DMS114 treated with DMSO at 0.1 percent for 48 hours (cell line): Measurements from ENCODE around the gene VPS13A.

ENCODE experiments used
- DNase-seq: peaks from one replicate; lab custom pipeline; 2025; ENCODE audit not compliant: unreplicated experiment; lab: John Stamatoyannopoulos, UW

Gene VPS13A

GRCh38 chr9:77177143-77177893 lies at the start of gene VPS13A:
Gene VPS13A, plus strand, starts transcription at chr9:77177534. Its CDS starts 171 bp downstream, at chr9:77177705.
- peak; percentile 83 for DNase-seq

- DNase-seq, result no peak
These were observed 49.1 kb upstream of the VPS13A start for GRCh38 chr9:77128125-77128789.

GRCh38 chr9:77131399-77131798 lies 45.9 kb upstream of the VPS13A start:
- no peak for DNase-seq

GRCh38 chr9:77133011-77133410 lies 44.3 kb upstream of the VPS13A start:
- DNase-seq, result no peak

- no peak for DNase-seq
These were observed 35.0 kb upstream of the VPS13A start for GRCh38 chr9:77142366-77142765.

- DNase-seq, result no peak
These were observed 27.5 kb upstream of the VPS13A start for GRCh38 chr9:77149879-77150278.

GRCh38 chr9:77152289-77152688 lies 25.0 kb upstream of the VPS13A start:
- DNase-seq, result no peak

- DNase-seq, result no peak
These were observed 20.5 kb upstream of the VPS13A start for GRCh38 chr9:77156646-77157371.

GRCh38 chr9:77158772-77159513 lies 18.4 kb upstream of the VPS13A start:
- no peak for DNase-seq

GRCh38 chr9:77161191-77161590 lies 16.1 kb upstream of the VPS13A start:
- DNase-seq, result no peak

GRCh38 chr9:77161966-77162365 lies 15.4 kb upstream of the VPS13A start:
- DNase-seq, result no peak

GRCh38 chr9:77162366-77162765 lies 15.0 kb upstream of the VPS13A start:
- DNase-seq, result no peak

- no peak for DNase-seq
These were observed 13.4 kb upstream of the VPS13A start for GRCh38 chr9:77163884-77164283.

GRCh38 chr9:77166193-77166592 lies 11.1 kb upstream of the VPS13A start:
- no peak for DNase-seq

- DNase-seq, result no peak
These were observed 6.2 kb upstream of the VPS13A start for GRCh38 chr9:77170991-77171699.

GRCh38 chr9:77175151-77175550 lies 2.2 kb upstream of the VPS13A start:
- no peak for DNase-seq

GRCh38 chr9:77176106-77176505 lies 1.2 kb upstream of the VPS13A start:
- DNase-seq, result no peak

- no peak for DNase-seq
These were observed 620 bp upstream of the VPS13A start for GRCh38 chr9:77176686-77177142.

- no peak for DNase-seq
These were observed 810 bp downstream of the VPS13A start for GRCh38 chr9:77177894-77178794.
